K562 (cell line): ENCODE measurements around the gene OR2F1. TPM values are rescaled to one million over a fixed set of nuclear protein-coding genes. Genes with fewer than 3 reads are reported as not detected.

Source experiments
- ATAC-seq: fragments of 200-7000 bp; cut with Tn5 transposase; 3 replicates; pipeline ENCODE4 v1.9.1; 2020; ENCODE audit warnings: moderate library complexity
- BruUV-seq: library from RNA; stranded (reverse); fragments of 400-500 nt; replicated peaks from 2 replicates; lab custom pipeline; 2021; lab: Mats Ljungman, UMichigan
- CTCF ChIA-PET: fragments of 300-600 bp; formaldehyde crosslinking; extraction: SDS; loops from one replicate; lab custom pipeline; 2021; ENCODE audit warnings: low intra/inter-chr PET ratio; lab: Yijun Ruan, JAX
- POLR2A ChIA-PET: fragments of 300-600, 350-650 bp; sonication (Branson Sonifier 250); formaldehyde crosslinking; extraction: SDS; loops from one replicate; lab custom pipeline; 2021; ENCODE audit warnings: antibody characterized with exemption, inconsistent platforms; lab: Yijun Ruan, JAX
- DNase-seq, 4 experiments: peaks; one replicate each; pipeline versions ENCODE4 v3.0.0 to v3.0.0-alpha.2; 2011 to 2018; ENCODE audit warnings: low spot score in 3 of 4, mixed read lengths in 3 of 4; ENCODE audit errors: extremely low read depth in 1 of 4
- FAIRE-seq: peaks from 2 replicates; lab custom pipeline; 2011; peaks lifted over from hg19 to GRCh38; lab: Jason Lieb, UNC
- H2AFZ ChIP-seq: 2 replicates; pipeline ENCODE4 v1.6.0; 2011; ENCODE audit warnings: low read depth, low read length, control low read depth, inconsistent platforms
- H3K27ac ChIP-seq: fragments of 200-600 bp; 3 replicates; pipeline ENCODE4 v1.8.0; 2011; ENCODE audit warnings: low read depth, mild to moderate bottlenecking, control low read depth, inconsistent platforms, low read length, moderate library complexity, mixed read lengths; ENCODE audit errors: extremely low read depth
- H3K27me3 ChIP-seq, 2 experiments: fragments of 300-600 bp in 1 of 2; 2 replicates in 1 of 2; 3 replicates in 1 of 2; pipeline versions ENCODE4 v1.6.0 to v1.8.0; 2011; ENCODE audit warnings: inconsistent platforms in 2 of 2, low read length in 2 of 2, mild to moderate bottlenecking in 1 of 2, mixed read lengths in 1 of 2, moderate library complexity in 1 of 2; ENCODE audit not compliant: control insufficient read depth in 2 of 2, insufficient read depth in 2 of 2
- H3K36me3 ChIP-seq: fragments of 300-600 bp; 3 replicates; pipeline ENCODE4 v1.8.0; 2011; ENCODE audit warnings: mild to moderate bottlenecking, low read length, inconsistent platforms; ENCODE audit not compliant: control insufficient read depth, insufficient read depth
- H3K4me1 ChIP-seq, 2 experiments: fragments of 200-600 bp in 1 of 2; replicated peaks in 1 of 2; 2 replicates in 1 of 2; 3 replicates in 1 of 2; pipeline versions ENCODE4 v1.5.1 to v1.8.0; 2011; ENCODE audit warnings: inconsistent platforms in 2 of 2, low read length in 2 of 2, mild to moderate bottlenecking in 1 of 2, mixed read lengths in 1 of 2, moderate library complexity in 1 of 2; ENCODE audit not compliant: control insufficient read depth in 2 of 2, insufficient read depth in 2 of 2
- H3K4me2 ChIP-seq: 2 replicates; pipeline ENCODE4 v1.6.1; 2011; ENCODE audit warnings: low read length, control low read depth, inconsistent platforms, mixed read lengths; ENCODE audit not compliant: insufficient read depth
- H3K4me3 ChIP-seq: fragments of 200-600 bp; sonication (generic), shearing (Covaris generic); 2 replicates; pipeline ENCODE4 v1.5.1; 2016; ENCODE audit warnings: control low read depth, inconsistent platforms
- H3K79me2 ChIP-seq: fragments of 200-600 bp; 3 replicates; pipeline ENCODE4 v1.8.0; 2011; ENCODE audit warnings: low read length, inconsistent platforms; ENCODE audit not compliant: control insufficient read depth, insufficient read depth
- H3K9ac ChIP-seq, 2 experiments: 2 replicates each; pipeline versions ENCODE4 v1.6.0 to v1.6.1; 2011; ENCODE audit warnings: low read depth in 2 of 2, low read length in 2 of 2, control low read depth in 1 of 2, inconsistent platforms in 1 of 2, mild to moderate bottlenecking in 1 of 2, mixed read lengths in 1 of 2; ENCODE audit not compliant: insufficient read depth in 1 of 2
- H3K9me1 ChIP-seq: one replicate; pipeline ENCODE4 v1.6.0; 2011; ENCODE audit warnings: inconsistent platforms, mild to moderate bottlenecking, low read length, moderate library complexity; ENCODE audit not compliant: control insufficient read depth, insufficient read depth
- H3K9me3 ChIP-seq: replicated peaks from 2 replicates; pipeline ENCODE4 v1.5.1; 2011; ENCODE audit warnings: low read depth, low read length, inconsistent platforms; ENCODE audit not compliant: control insufficient read depth, insufficient read depth
- H4K20me1 ChIP-seq: replicated peaks from 2 replicates; pipeline ENCODE4 v1.6.1; 2011; ENCODE audit warnings: low read length, inconsistent platforms, mixed read lengths; ENCODE audit not compliant: control insufficient read depth, insufficient read depth
- ERF ChIP-seq: fragments of 450-650 bp; formaldehyde crosslinking; IDR thresholded peaks from 2 replicates; pipeline ENCODE4 v1.4.0; 2020; ENCODE audit warnings: mild to moderate bottlenecking, mixed read lengths
- HIVEP1 ChIP-seq: fragments of 250-450 bp; sonication (Bioruptor Pico); IDR thresholded peaks from 2 replicates; pipeline ENCODE4 v1.4.0; 2020; ENCODE audit warnings: mild to moderate bottlenecking
- ILF3 ChIP-seq: fragments of 450-650 bp; IDR thresholded peaks from 2 replicates; pipeline ENCODE4 v1.6.1; 2018; ENCODE audit warnings: antibody characterized with exemption, mild to moderate bottlenecking, moderate library complexity, borderline replicate concordance
- NFIC ChIP-seq: fragments of 450-650 bp; IDR thresholded peaks from 2 replicates; pipeline ENCODE4 v1.6.1; 2017; ENCODE audit warnings: mild to moderate bottlenecking, inconsistent platforms
- RBM17 ChIP-seq: fragments of 200-400 bp; formaldehyde crosslinking; IDR thresholded peaks from 2 replicates; pipeline ENCODE4 v1.6.1; 2017; ENCODE audit warnings: low read depth, mild to moderate bottlenecking, low read length, borderline replicate concordance
- SIRT6 ChIP-seq: IDR thresholded peaks from one replicate; pipeline ENCODE4 v1.6.1; 2012; ENCODE audit warnings: low read depth, mild to moderate bottlenecking, control low read depth, inconsistent platforms, low read length, moderate library complexity
- SMARCE1 ChIP-seq: fragments of 450-650 bp; IDR thresholded peaks from 2 replicates; pipeline ENCODE4 v1.7.1; 2016; ENCODE audit warnings: mild to moderate bottlenecking
- SREBF2 ChIP-seq: sonication (generic); formaldehyde crosslinking; IDR thresholded peaks from 2 replicates; pipeline ENCODE4 v1.4.0; 2020; ENCODE audit warnings: mild to moderate bottlenecking, missing genetic modification reagents
- YY1 ChIP-seq, 3 experiments: IDR thresholded peaks; 2 replicates each; pipeline ENCODE4 v1.6.1; 2011; ENCODE audit warnings: low read length in 2 of 3, mild to moderate bottlenecking in 2 of 3, moderate library complexity in 2 of 3, borderline replicate concordance in 1 of 3, control low read depth in 1 of 3, low read depth in 1 of 3; ENCODE audit not compliant: insufficient read depth in 3 of 3, insufficient replicate concordance in 2 of 3, control insufficient read depth in 1 of 3, insufficient read length in 1 of 3; ENCODE audit errors: extremely low read depth in 1 of 3
- ZNF134 ChIP-seq: fragments of 250-450 bp; sonication (Bioruptor Pico); conservative IDR thresholded peaks from 2 replicates; pipeline ENCODE4 v1.4.0; 2020
- WGBS: fragments of 100-300 bp; shearing (Covaris generic); methylation state at CpG from one replicate; pipeline ENCODE4 v1.1.6; 2016; ENCODE audit warnings: low coverage, mixed read lengths; ENCODE audit not compliant: insufficient coverage; ENCODE audit errors: missing lambda C conversion rate; 5-methylcytosine and 5-hydroxymethylcytosine counted together
- in situ Hi-C: fragments of 300-500 bp; cut with MboI; formaldehyde crosslinking; loops from 4 replicates; pipeline ENCODE4 v1.15.0; 2018; ENCODE audit warnings: inconsistent platforms, mixed read lengths
- intact Hi-C: fragments of 100-400 bp; cut with micrococcal nuclease; formaldehyde crosslinking; loops from 2 replicates; pipeline ENCODE4 v1.14.2; 2022
- polyA plus RNA-seq, 8 experiments: library from polyadenylated mRNA; depleted of rRNA in 4 of 8; stranded (reverse) in 5 of 8; unstranded in 3 of 8; fragments of >200 nt; fragmentation: Nextera tagmentation in 2 of 8; fragmentation: Illumina TruSeq in 1 of 8; extraction: Ambion mirVana in 2 of 8; extraction: Trizol in 1 of 8; gene quantifications; 2 replicates each; pipeline versions ENCODE4 v1.2.1 to v1.2.3, GENCODE V29; 2011 to 2014; ENCODE audit warnings: inconsistent platforms in 1 of 8, missing spikeins in 1 of 8
- total RNA-seq, 7 experiments: library from RNA; depleted of rRNA in 6 of 7; stranded (reverse); fragments of >200 nt in 6 of 7; fragmentation: Illumina TruSeq in 2 of 7; extraction: Trizol in 2 of 7; gene quantifications; 2 replicates each; pipeline versions ENCODE4 v1.2.1 to v1.2.3, GENCODE V29; 2011 to 2021; ENCODE audit warnings: low replicate concordance in 1 of 7
- TF ChIP-seq, protein P1 (sequence below): fragments of 150-350 bp; IDR thresholded peaks from 2 replicates; pipeline ENCODE4 v1.6.1; 2014; ENCODE audit warnings: low read depth, mild to moderate bottlenecking, low read length, borderline replicate concordance
- TF ChIP-seq, protein P2 (sequence below): sonication (generic); IDR thresholded peaks from 2 replicates; pipeline ENCODE4 v1.6.1; 2016

The OR2F1 gene
- total and polyA plus RNA-seq, 9 of the 15 experiments (the other 6 are each of a cell fraction or from before 2014, with no cell fraction given) = not detected

DNA sequence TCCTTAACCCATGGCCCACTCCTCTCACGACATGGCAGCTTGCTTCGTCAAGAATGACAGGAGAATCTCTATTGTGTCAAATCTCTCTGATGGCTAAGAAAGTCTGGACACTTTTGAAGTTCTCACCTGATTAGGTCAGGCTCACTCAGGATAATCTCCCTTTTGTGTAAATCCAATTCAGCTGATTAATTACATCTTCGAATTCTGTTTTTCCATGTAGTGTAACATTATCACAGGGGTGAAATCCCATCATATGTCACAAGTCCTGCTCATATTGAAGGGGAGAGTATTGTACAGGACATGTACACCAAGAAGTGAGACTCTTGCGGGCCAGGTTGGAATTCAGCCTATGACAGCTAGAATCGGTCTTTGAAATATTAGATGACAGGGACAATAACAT is 29.3 kb downstream of the OR2F1 start:
- no peaks in the 10 kb centered on the region for H4K20me1 ChIP-seq
- no peak overlapping the region for H3K9ac ChIP-seq
- no peaks in the 10 kb centered on the region for H3K9me1 ChIP-seq
- CTCF ChIA-PET = no interaction called here
- POLR2A ChIA-PET = no interaction called here
- H2AFZ ChIP-seq = 0 out of 2 replicates have a peak overlapping the region, but pooled peaks have one; percentile 42
- no peak for FAIRE-seq
- H3K27ac ChIP-seq = no peak overlapping the region
- in situ Hi-C loops = no loop called here
- H3K4me3 ChIP-seq = no peak overlapping the region
- intact Hi-C loops = no loop called here
- no TSS peak for BruUV-seq
- H3K4me1 ChIP-seq = peaks cover 5 to 13% of the 10 kb centered on the region in 2 experiments; a peak in 4 of 5 replicates
- H3K4me2 ChIP-seq = no peak overlapping the region
- DNase-seq = no peak
- H3K36me3 ChIP-seq = no peaks in the 10 kb centered on the region
- TF ChIP-seq HIVEP1 (CRISPR knock-in tag) = no peak
- TF ChIP-seq YY1 (IDR thresholded peaks at IDR 0.05; ENCODE audit: borderline replicate concordance in 1 of 3, control insufficient read depth in 1 of 3, extremely low read depth in 1 of 3, insufficient read depth in 3 of 3, insufficient read length in 1 of 3, insufficient replicate concordance in 2 of 3, low read depth in 1 of 3, low read length in 2 of 3) = no peak
- no peak for TF ChIP-seq SIRT6
- TF ChIP-seq ZNF134 (CRISPR knock-in tag) = peak; percentile 78
- no peak for TF ChIP-seq SREBF2 (CRISPR knock-in tag)
- WGBS = 7% methylated on average over 5 of the region's 5 CpGs
- no peak for ATAC-seq
- H3K79me2 ChIP-seq = no peaks in the 10 kb centered on the region
- H3K27me3 ChIP-seq = peaks cover 0 to 6% of the 10 kb centered on the region in 2 experiments; a peak in 1 of 5 replicates
- no peaks in the 10 kb centered on the region for H3K9me3 ChIP-seq

DNA sequence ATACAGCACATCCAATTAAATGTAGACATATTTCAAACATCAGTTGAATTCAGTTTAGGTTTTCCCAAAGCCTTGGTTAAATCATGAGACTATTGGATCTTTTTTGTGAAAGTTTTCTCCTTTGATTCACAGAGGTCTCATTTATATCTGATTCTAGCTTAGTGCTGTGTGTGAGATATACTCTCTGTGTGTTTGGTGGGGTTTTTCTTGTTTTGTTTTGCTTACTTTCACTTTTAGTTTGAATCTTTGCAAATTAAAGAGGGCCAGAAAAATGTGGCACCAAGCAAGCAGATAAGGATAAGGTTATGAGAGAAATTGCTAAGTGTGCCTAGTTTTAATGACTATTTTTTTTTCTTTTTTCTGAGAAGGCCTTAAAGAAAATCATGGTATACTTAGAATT is 32.9 kb downstream of the OR2F1 start:
- no peaks in the 10 kb centered on the region for H3K9me1 ChIP-seq
- ChIA-PET CTCF (no interaction called here), POLR2A (no interaction called here)
- TF ChIP-seq SMARCE1 = no peak
- no peak for TF ChIP-seq RBM17
- no peak for TF ChIP-seq ILF3
- TF ChIP-seq ERF (CRISPR knock-in tag) = no peak
- TF ChIP-seq, protein P1, sequence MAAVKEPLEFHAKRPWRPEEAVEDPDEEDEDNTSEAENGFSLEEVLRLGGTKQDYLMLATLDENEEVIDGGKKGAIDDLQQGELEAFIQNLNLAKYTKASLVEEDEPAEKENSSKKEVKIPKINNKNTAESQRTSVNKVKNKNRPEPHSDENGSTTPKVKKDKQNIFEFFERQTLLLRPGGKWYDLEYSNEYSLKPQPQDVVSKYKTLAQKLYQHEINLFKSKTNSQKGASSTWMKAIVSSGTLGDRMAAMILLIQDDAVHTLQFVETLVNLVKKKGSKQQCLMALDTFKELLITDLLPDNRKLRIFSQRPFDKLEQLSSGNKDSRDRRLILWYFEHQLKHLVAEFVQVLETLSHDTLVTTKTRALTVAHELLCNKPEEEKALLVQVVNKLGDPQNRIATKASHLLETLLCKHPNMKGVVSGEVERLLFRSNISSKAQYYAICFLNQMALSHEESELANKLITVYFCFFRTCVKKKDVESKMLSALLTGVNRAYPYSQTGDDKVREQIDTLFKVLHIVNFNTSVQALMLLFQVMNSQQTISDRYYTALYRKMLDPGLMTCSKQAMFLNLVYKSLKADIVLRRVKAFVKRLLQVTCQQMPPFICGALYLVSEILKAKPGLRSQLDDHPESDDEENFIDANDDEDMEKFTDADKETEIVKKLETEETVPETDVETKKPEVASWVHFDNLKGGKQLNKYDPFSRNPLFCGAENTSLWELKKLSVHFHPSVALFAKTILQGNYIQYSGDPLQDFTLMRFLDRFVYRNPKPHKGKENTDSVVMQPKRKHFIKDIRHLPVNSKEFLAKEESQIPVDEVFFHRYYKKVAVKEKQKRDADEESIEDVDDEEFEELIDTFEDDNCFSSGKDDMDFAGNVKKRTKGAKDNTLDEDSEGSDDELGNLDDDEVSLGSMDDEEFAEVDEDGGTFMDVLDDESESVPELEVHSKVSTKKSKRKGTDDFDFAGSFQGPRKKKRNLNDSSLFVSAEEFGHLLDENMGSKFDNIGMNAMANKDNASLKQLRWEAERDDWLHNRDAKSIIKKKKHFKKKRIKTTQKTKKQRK = no peak
- no peak for TF ChIP-seq NFIC
- TF ChIP-seq, protein P2, sequence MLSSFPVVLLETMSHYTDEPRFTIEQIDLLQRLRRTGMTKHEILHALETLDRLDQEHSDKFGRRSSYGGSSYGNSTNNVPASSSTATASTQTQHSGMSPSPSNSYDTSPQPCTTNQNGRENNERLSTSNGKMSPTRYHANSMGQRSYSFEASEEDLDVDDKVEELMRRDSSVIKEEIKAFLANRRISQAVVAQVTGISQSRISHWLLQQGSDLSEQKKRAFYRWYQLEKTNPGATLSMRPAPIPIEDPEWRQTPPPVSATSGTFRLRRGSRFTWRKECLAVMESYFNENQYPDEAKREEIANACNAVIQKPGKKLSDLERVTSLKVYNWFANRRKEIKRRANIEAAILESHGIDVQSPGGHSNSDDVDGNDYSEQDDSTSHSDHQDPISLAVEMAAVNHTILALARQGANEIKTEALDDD = no peak
- DNase-seq (no peak), ATAC-seq (no peak), FAIRE-seq (no peak)
- no peak overlapping the region for H3K9ac ChIP-seq
- H3K27me3 ChIP-seq = no peaks in the 10 kb centered on the region
- no peak overlapping the region for H3K4me2 ChIP-seq
- no peak overlapping the region for H2AFZ ChIP-seq
- BruUV-seq = no TSS peak
- H3K4me1 ChIP-seq = no peaks in the 10 kb centered on the region; a peak in 1 of 5 replicates
- no peaks in the 10 kb centered on the region for H4K20me1 ChIP-seq
- no peaks in the 10 kb centered on the region for H3K36me3 ChIP-seq
- no peak overlapping the region for H3K4me3 ChIP-seq
- no peak overlapping the region for H3K27ac ChIP-seq
- in situ Hi-C loops = no loop called here
- no peaks in the 10 kb centered on the region for H3K79me2 ChIP-seq
- H3K9me3 ChIP-seq = 0 out of 2 replicates have a peak, but pooled peaks cover 4% of the 10 kb centered on the region
- intact Hi-C loops = loop anchor here (5.0 kb wide), 1 partner anchor 35 kb away; no protein-coding TSS in a partner anchor
